ENCODE measurements around the gene AATK. TPM values are rescaled to one million over a fixed set of nuclear protein-coding genes. Genes with fewer than 3 reads are reported as not detected.
A peak's percentile ranks its signal among the peaks of the same experiment; 100 is the strongest.

AATK gene
- total and polyA plus RNA-seq, 10 of the 15 experiments (the other 5 are each of a cell fraction or from before 2014, with no cell fraction given), result 0.04 TPM; not detected in 9

GRCh38 chr17:81095383-81095762, 70.6 kb downstream of the AATK start:
- BruUV-seq (replicated peaks), result no TSS peak
- intact Hi-C loops (cut with micrococcal nuclease; ENCODE audit: unreplicated experiment) (no loop called here), in situ Hi-C loops (cut with MboI) (loop anchor here (10.0 kb wide), 1 partner anchor 71 kb away; no protein-coding TSS in a partner anchor)
- DNase-seq (ENCODE audit: low read depth, low spot score), result no peak
- Histone ChIP-seq H4K20me1 (ENCODE audit: control insufficient read depth, insufficient read depth) (no peaks in the 10 kb centered on the region), H2AFZ (ENCODE audit: control insufficient read depth, low read depth, low read length) (no peak overlapping the region), H3K27me3 (replicated peaks in 1 of 2; ENCODE audit: control insufficient read depth in 2 of 2, insufficient read depth in 2 of 2, low read length in 1 of 2) (peaks cover 0 to 7% of the 10 kb centered on the region in 2 experiments; a peak in 3 of 4 replicates), H3K36me3 (ENCODE audit: control insufficient read depth in 2 of 2, insufficient read depth in 2 of 2, low read length in 1 of 2) (no peaks in the 10 kb centered on the region), H3K9me3 (replicated peaks; ENCODE audit: control insufficient read depth, insufficient read depth, low read length) (no peaks in the 10 kb centered on the region), H3K4me2 (ENCODE audit: control insufficient read depth, insufficient read depth) (no peak overlapping the region), H3K9ac (ENCODE audit: control insufficient read depth, insufficient read depth, low read length) (no peak overlapping the region), H3K4me1 (ENCODE audit: control insufficient read depth, insufficient read depth, low read length) (peaks cover 11% of the 10 kb centered on the region), H3K79me2 (ENCODE audit: control insufficient read depth, insufficient read depth, low read length) (no peaks in the 10 kb centered on the region), H3K27ac (ENCODE audit: control insufficient read depth, insufficient read depth) (no peak overlapping the region), H3K4me3 (no peak overlapping the region)
- ChIA-PET SMC1A (ENCODE audit: uncharacterized antibody, unreplicated experiment) (no interaction called here), POLR2A (no interaction called here), CTCF (interaction anchor here (1.0 to 4.8 kb wide), 3 partner anchors 8 to 71 kb away, joined by 3 to 60 read pairs (median 4); no protein-coding TSS in a partner anchor), RAD21 (ENCODE audit: unreplicated experiment) (interaction anchor here (0.9 to 1.4 kb wide), 2 partner anchors 46 to 67 kb away, joined by 3 read pairs; no protein-coding TSS in a partner anchor)
- TF ChIP-seq TCF3 (IDR thresholded peaks at IDR 0.05; ENCODE audit: borderline replicate concordance, insufficient read depth, low read depth, low read length) (0 out of 2 replicates have a peak, but pooled peaks have one; percentile 10), TARDBP (IDR thresholded peaks at IDR 0.05; ENCODE audit: borderline replicate concordance) (no peak), NRF1 (conservative IDR thresholded peaks at IDR 0.05; ENCODE audit: low read depth, low read length) (no peak)
- peak; percentile 17 for ATAC-seq
- 21% methylated on average over 13 of the region's 13 CpGs for WGBS (ENCODE audit: insufficient coverage, insufficient replicate concordance, low lambda C conversion rate, missing lambda C conversion rate)
- no peak for FAIRE-seq

- Histone ChIP-seq H3K4me1 (ENCODE audit: control insufficient read depth, insufficient read depth, low read length) (peaks cover 11% of the 10 kb centered on the region), H4K20me1 (ENCODE audit: control insufficient read depth, insufficient read depth) (no peaks in the 10 kb centered on the region), H3K27me3 (replicated peaks in 1 of 2; ENCODE audit: control insufficient read depth in 2 of 2, insufficient read depth in 2 of 2, low read length in 1 of 2) (peaks cover 0 to 7% of the 10 kb centered on the region in 2 experiments; a peak in 3 of 4 replicates), H3K4me2 (ENCODE audit: control insufficient read depth, insufficient read depth) (no peak overlapping the region), H3K9ac (ENCODE audit: control insufficient read depth, insufficient read depth, low read length) (no peak overlapping the region), H3K9me3 (replicated peaks; ENCODE audit: control insufficient read depth, insufficient read depth, low read length) (no peaks in the 10 kb centered on the region), H3K36me3 (ENCODE audit: control insufficient read depth in 2 of 2, insufficient read depth in 2 of 2, low read length in 1 of 2) (no peaks in the 10 kb centered on the region), H3K4me3 (no peak overlapping the region), H3K79me2 (ENCODE audit: control insufficient read depth, insufficient read depth, low read length) (no peaks in the 10 kb centered on the region), H3K27ac (ENCODE audit: control insufficient read depth, insufficient read depth) (no peak overlapping the region), H2AFZ (ENCODE audit: control insufficient read depth, low read depth, low read length) (no peak overlapping the region)
- intact Hi-C loops (cut with micrococcal nuclease; ENCODE audit: unreplicated experiment) (no loop called here), in situ Hi-C loops (cut with MboI) (loop anchor here (10.0 kb wide), 1 partner anchor 70 kb away; no protein-coding TSS in a partner anchor)
- POLR2A ChIA-PET, result no interaction called here
- DNase-seq (ENCODE audit: low read depth, low spot score), result peak; percentile 21
- SMC1A ChIA-PET (ENCODE audit: uncharacterized antibody, unreplicated experiment), result no interaction called here
- FAIRE-seq, result no peak
- CTCF ChIA-PET, result interaction anchor here (0.6 to 1.6 kb wide), 4 partner anchors 9 to 78 kb away, joined by 3 to 5 read pairs (median 4); no protein-coding TSS in a partner anchor
- no TSS peak for BruUV-seq (replicated peaks)
- 24% methylated on average over 33 of the region's 33 CpGs for WGBS (ENCODE audit: insufficient coverage, insufficient replicate concordance, low lambda C conversion rate, missing lambda C conversion rate)
- ATAC-seq, result peak; percentile 83
- RAD21 ChIA-PET (ENCODE audit: unreplicated experiment), result interaction anchor here (0.9 to 1.4 kb wide), 2 partner anchors 45 to 67 kb away, joined by 3 read pairs; no protein-coding TSS in a partner anchor
- no peak for TF ChIP-seq RBBP5 (conservative IDR thresholded peaks at IDR 0.05)
- TF ChIP-seq CBFB (IDR thresholded peaks at IDR 0.05; ENCODE audit: low read depth), result no peak
- no peak for TF ChIP-seq USF2 (IDR thresholded peaks at IDR 0.05; ENCODE audit: borderline replicate concordance, low read depth, low read length)
- TF ChIP-seq RUNX3 (IDR thresholded peaks at IDR 0.05; ENCODE audit: low read length), result peak; percentile 63
- TF ChIP-seq HDAC2 (IDR thresholded peaks at IDR 0.05), result no peak
- TF ChIP-seq BCLAF1 (IDR thresholded peaks at IDR 0.05), result no peak
- no peak for TF ChIP-seq STAT3 (IDR thresholded peaks at IDR 0.05; ENCODE audit: low read depth, low read length)
- no peak for TF ChIP-seq MYB (IDR thresholded peaks at IDR 0.05; ENCODE audit: borderline replicate concordance, low read depth, low read length)
- no peak for TF ChIP-seq CREB1 (IDR thresholded peaks at IDR 0.05; ENCODE audit: low read depth)
These were observed 71.3 kb downstream of the AATK start for GRCh38 chr17:81094509-81095382.

All from GM12878 (cell line).